Neural cell (in vitro differentiated cells): ENCODE measurements around the gene TIRAP. TPM values are rescaled to one million over a fixed set of nuclear protein-coding genes. Genes with fewer than 3 reads are reported as not detected.

Source experiments
- H2AFZ ChIP-seq: fragments of 200-600, 300-800 bp; sonication (generic), shearing (Covaris generic); 2 replicates; pipeline ENCODE4 v1.6.0; 2014; ENCODE audit warnings: low read depth, mild to moderate bottlenecking, antibody characterized with exemption, low read length, moderate library complexity
- H3F3A ChIP-seq: fragments of 200-600 bp; shearing (Covaris generic); 2 replicates; pipeline ENCODE4 v1.6.1; 2016; ENCODE audit warnings: mild to moderate bottlenecking, moderate library complexity, mixed read lengths, antibody characterized with exemption, low read length; ENCODE audit not compliant: insufficient read depth, poor library complexity, severe bottlenecking
- H3K27ac ChIP-seq: fragments of 200-600, 300-800 bp; sonication (generic), shearing (Covaris generic); 2 replicates; pipeline ENCODE4 v1.5.1; 2014; ENCODE audit warnings: mild to moderate bottlenecking, low read length, moderate library complexity
- H3K27me3 ChIP-seq: fragments of 300-800, 200-600 bp; sonication (generic), shearing (Covaris generic); 2 replicates; pipeline ENCODE4 v1.6.0; 2014; ENCODE audit warnings: mild to moderate bottlenecking, low read depth, low read length, moderate library complexity; ENCODE audit not compliant: insufficient read depth
- H3K36me3 ChIP-seq: fragments of 300-800, 200-600 bp; sonication (generic), shearing (Covaris generic); 2 replicates; pipeline ENCODE4 v1.5.1; 2014; ENCODE audit warnings: mild to moderate bottlenecking, antibody characterized with exemption, low read length, moderate library complexity; ENCODE audit not compliant: insufficient read depth
- H3K4me2 ChIP-seq: fragments of 300-800, 200-600 bp; sonication (generic), shearing (Covaris generic); 2 replicates; pipeline ENCODE4 v1.6.0; 2014; ENCODE audit warnings: mild to moderate bottlenecking, low read length
- H3K4me3 ChIP-seq: fragments of 300-800, 200-600 bp; sonication (generic), shearing (Covaris generic); 2 replicates; pipeline ENCODE4 v1.5.1; 2014; ENCODE audit warnings: mild to moderate bottlenecking, low read length, moderate library complexity
- H3K79me2 ChIP-seq: fragments of 200-600 bp; shearing (Covaris generic); replicated peaks from 2 replicates; pipeline ENCODE4 v1.6.0; 2014; ENCODE audit warnings: mild to moderate bottlenecking, low read length, moderate library complexity; ENCODE audit not compliant: insufficient read depth
- H3K9ac ChIP-seq: fragments of 300-800, 200-600 bp; sonication (generic), shearing (Covaris generic); 2 replicates; pipeline ENCODE4 v1.6.1; 2016; ENCODE audit warnings: mild to moderate bottlenecking, low read length, mixed read lengths
- H3K9me2 ChIP-seq: fragments of 200-600 bp; shearing (Covaris generic); 2 replicates; pipeline ENCODE4 v1.6.1; 2016; ENCODE audit warnings: mild to moderate bottlenecking, low read length, mixed read lengths; ENCODE audit not compliant: insufficient read depth
- H3K9me3 ChIP-seq: fragments of 200-600, 300-800 bp; sonication (generic), shearing (Covaris generic); 2 replicates; pipeline ENCODE4 v1.6.1; 2016; ENCODE audit warnings: mild to moderate bottlenecking, mixed run types, low read length, moderate library complexity, mixed read lengths
- H4K20me1 ChIP-seq: fragments of 200-600 bp; shearing (Covaris generic); 2 replicates; pipeline ENCODE4 v1.6.1; 2016; ENCODE audit warnings: mild to moderate bottlenecking, mixed run types; ENCODE audit not compliant: insufficient read depth
- CTCF ChIP-seq: fragments of 450-650 bp; IDR thresholded peaks from 2 replicates; pipeline ENCODE4 v1.5.1; 2014; ENCODE audit warnings: antibody characterized with exemption, mild to moderate bottlenecking, moderate library complexity; ENCODE audit not compliant: poor library complexity, severe bottlenecking
- EP300 ChIP-seq: fragments of 450-650 bp; conservative IDR thresholded peaks from 2 replicates; pipeline ENCODE4 v1.6.1; 2014; ENCODE audit warnings: antibody characterized with exemption, mild to moderate bottlenecking, moderate library complexity; ENCODE audit not compliant: poor library complexity, severe bottlenecking
- EZH2 ChIP-seq: fragments of 200-600, 300-800 bp; shearing (Covaris generic), sonication (generic); IDR thresholded peaks from 2 replicates; pipeline ENCODE4 v1.6.1; 2014; ENCODE audit warnings: antibody characterized with exemption, low read length, borderline replicate concordance, mild to moderate bottlenecking; ENCODE audit not compliant: insufficient read depth, poor library complexity, severe bottlenecking
- MXI1 ChIP-seq: fragments of 450-650 bp; conservative IDR thresholded peaks from 2 replicates; pipeline ENCODE4 v1.6.1; 2014; ENCODE audit warnings: antibody characterized with exemption, mild to moderate bottlenecking; ENCODE audit not compliant: poor library complexity, severe bottlenecking
- POLR2AphosphoS5 ChIP-seq: IDR thresholded peaks from 2 replicates; pipeline ENCODE4 v1.6.1; 2012
- RAD21 ChIP-seq: fragments of 450-650 bp; conservative IDR thresholded peaks from 2 replicates; pipeline ENCODE4 v1.6.1; 2014; ENCODE audit warnings: antibody characterized with exemption, mild to moderate bottlenecking, moderate library complexity
- SMC3 ChIP-seq: fragments of 450-650 bp; conservative IDR thresholded peaks from 2 replicates; pipeline ENCODE4 v1.6.1; 2014; ENCODE audit warnings: antibody characterized with exemption, mild to moderate bottlenecking, moderate library complexity; ENCODE audit not compliant: poor library complexity
- TAF1 ChIP-seq: IDR thresholded peaks from 2 replicates; pipeline ENCODE4 v1.6.1; 2012; ENCODE audit warnings: low read depth
- polyA plus RNA-seq: library from polyadenylated mRNA; depleted of rRNA; stranded (reverse); fragments of >200 nt; gene quantifications from 2 replicates; pipeline ENCODE4 v1.2.3, GENCODE V29; 2014
- TF ChIP-seq, protein P1 (sequence below): IDR thresholded peaks from 2 replicates; pipeline ENCODE4 v1.6.1; 2012; ENCODE audit warnings: borderline replicate concordance

The TIRAP gene
- polyA plus RNA-seq, 1 donor from 2014 or later, result 3.6 TPM

DNA sequence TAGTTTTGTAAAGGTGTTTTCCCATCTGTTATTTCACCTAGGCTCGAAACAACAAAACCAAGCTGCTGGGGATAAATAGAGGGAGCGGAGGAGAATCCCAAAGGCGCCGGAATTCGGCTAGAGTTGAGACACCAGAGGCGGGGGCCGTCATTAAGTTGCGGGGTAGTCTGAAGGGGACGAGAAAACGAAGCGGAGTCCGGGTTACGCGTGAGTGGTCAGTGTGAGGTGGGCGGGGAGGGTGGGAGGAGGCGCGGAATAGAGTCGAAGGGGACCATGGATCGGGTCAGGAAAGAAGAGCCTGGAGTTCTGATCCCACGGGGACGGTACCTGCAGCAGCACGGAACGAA lies 14.6 kb upstream of the TIRAP start:
- H3K9me3 ChIP-seq, result no peaks in the 10 kb centered on the region
- H3K79me2 ChIP-seq, result peaks cover 27% of the 10 kb centered on the region
- H2AFZ ChIP-seq, result peak overlapping the region; percentile 83
- peak overlapping the region; percentile 89 for H3K9ac ChIP-seq
- H3K36me3 ChIP-seq, result no peaks in the 10 kb centered on the region
- TF ChIP-seq SMC3 (no peak), MXI1 (no peak), POLR2AphosphoS5 (no peak), RAD21 (no peak), CTCF (no peak), EP300 (no peak), TAF1 (no peak), EZH2 (no peak)
- TF ChIP-seq, protein P1, sequence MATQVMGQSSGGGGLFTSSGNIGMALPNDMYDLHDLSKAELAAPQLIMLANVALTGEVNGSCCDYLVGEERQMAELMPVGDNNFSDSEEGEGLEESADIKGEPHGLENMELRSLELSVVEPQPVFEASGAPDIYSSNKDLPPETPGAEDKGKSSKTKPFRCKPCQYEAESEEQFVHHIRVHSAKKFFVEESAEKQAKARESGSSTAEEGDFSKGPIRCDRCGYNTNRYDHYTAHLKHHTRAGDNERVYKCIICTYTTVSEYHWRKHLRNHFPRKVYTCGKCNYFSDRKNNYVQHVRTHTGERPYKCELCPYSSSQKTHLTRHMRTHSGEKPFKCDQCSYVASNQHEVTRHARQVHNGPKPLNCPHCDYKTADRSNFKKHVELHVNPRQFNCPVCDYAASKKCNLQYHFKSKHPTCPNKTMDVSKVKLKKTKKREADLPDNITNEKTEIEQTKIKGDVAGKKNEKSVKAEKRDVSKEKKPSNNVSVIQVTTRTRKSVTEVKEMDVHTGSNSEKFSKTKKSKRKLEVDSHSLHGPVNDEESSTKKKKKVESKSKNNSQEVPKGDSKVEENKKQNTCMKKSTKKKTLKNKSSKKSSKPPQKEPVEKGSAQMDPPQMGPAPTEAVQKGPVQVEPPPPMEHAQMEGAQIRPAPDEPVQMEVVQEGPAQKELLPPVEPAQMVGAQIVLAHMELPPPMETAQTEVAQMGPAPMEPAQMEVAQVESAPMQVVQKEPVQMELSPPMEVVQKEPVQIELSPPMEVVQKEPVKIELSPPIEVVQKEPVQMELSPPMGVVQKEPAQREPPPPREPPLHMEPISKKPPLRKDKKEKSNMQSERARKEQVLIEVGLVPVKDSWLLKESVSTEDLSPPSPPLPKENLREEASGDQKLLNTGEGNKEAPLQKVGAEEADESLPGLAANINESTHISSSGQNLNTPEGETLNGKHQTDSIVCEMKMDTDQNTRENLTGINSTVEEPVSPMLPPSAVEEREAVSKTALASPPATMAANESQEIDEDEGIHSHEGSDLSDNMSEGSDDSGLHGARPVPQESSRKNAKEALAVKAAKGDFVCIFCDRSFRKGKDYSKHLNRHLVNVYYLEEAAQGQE, result no peak
- peak overlapping the region; percentile 99 for H3K4me3 ChIP-seq
- peak overlapping the region; percentile 71 for H3K4me2 ChIP-seq
- no peaks in the 10 kb centered on the region for H3F3A ChIP-seq
- H3K27me3 ChIP-seq, result no peaks in the 10 kb centered on the region
- H3K9me2 ChIP-seq, result no peaks in the 10 kb centered on the region
- H3K27ac ChIP-seq, result peak overlapping the region; percentile 84
- no peaks in the 10 kb centered on the region for H4K20me1 ChIP-seq

DNA sequence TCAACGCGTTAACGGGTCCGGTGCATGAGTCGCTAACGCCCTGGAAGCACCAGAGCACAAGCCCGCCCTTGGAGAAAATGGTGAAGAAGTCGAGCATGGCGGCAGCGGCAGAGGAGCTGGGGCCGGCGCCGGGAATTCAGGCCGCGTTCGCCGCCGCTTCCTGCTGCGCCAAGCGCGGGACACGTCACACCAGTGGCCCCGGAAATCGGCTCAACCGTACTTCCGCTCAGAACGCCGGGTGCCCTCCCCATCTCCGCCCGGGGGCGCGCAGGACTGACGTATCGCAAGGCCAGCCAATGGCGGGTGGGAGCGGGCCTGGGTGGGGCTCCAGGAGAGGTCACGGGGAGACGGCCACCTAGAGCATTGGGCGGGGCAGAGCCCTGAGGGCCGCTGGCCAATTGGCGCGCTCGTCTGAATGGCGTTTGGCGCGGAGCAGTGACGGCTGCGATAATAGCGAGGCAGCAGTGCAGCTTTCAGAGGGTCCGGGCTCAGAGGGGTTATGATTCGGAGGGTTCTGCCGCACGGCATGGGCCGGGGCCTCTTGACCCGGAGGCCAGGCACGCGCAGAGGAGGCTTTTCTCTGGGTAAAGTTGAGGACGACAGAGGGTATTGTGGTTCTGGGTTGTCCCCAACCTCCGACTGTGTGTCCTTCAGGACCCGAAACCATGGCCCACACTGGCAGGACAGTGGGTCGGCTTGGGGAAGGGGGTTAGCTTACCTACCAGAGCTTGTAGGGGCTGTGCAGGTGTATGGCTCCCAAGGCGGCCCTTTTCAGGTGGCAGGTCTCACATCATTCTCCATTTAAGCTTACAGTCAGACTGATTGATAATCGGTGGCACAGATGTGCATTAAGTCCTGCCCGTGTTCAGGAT lies 13.9 kb upstream of the TIRAP start, which contains the start of the genes FOXRED1 and SRPRA:
Gene FOXRED1, plus strand, starts transcription at position 447 of the 872 bp plus-strand sequence. Its CDS starts 53 bp downstream, at position 500.
Gene SRPRA, minus strand, starts transcription at position 188 of the 872 bp plus-strand sequence. Its CDS starts 91 bp downstream, at position 97.
- Histone ChIP-seq H4K20me1 (no peaks in the 10 kb centered on the region), H3F3A (no peaks in the 10 kb centered on the region), H3K4me3 (peak within 1 kb of the TSS; percentile 99), H3K9me2 (no peaks in the 10 kb centered on the region), H3K27me3 (no peaks in the 10 kb centered on the region), H3K9ac (peak within 1 kb of the TSS; percentile 94), H2AFZ (peak within 1 kb of the TSS; percentile 97), H3K36me3 (no peaks in the 10 kb centered on the region), H3K9me3 (no peaks in the 10 kb centered on the region), H3K79me2 (peaks cover 27% of the 10 kb centered on the region), H3K4me2 (peak within 1 kb of the TSS; percentile 96), H3K27ac (peak within 1 kb of the TSS; percentile 87)
- peak; percentile 79 for TF ChIP-seq EP300
- peak; percentile 89 for TF ChIP-seq MXI1
- TF ChIP-seq CTCF, result peak; percentile 26
- no peak for TF ChIP-seq EZH2
- peak; percentile 38 for TF ChIP-seq RAD21
- TF ChIP-seq, protein P1, result peak; percentile 87
- TF ChIP-seq POLR2AphosphoS5, result peak; percentile 89
- peak; percentile 80 for TF ChIP-seq TAF1
- peak; percentile 42 for TF ChIP-seq SMC3
